K562 (cell line): ENCODE results near the gene IL17RC. TPM values are rescaled to one million over a fixed set of nuclear protein-coding genes. Genes with fewer than 3 reads are reported as not detected.

ENCODE experiments used
- CHD1 ChIP-seq: fragments of 200-600 bp; sonication (generic); IDR thresholded peaks from one replicate; pipeline ENCODE4 v1.6.1; 2012; ENCODE audit warnings: mild to moderate bottlenecking, moderate library complexity, low read length, inconsistent platforms
- GTF3C2 ChIP-seq: IDR thresholded peaks from 3 replicates; pipeline ENCODE4 v1.6.1; 2011; ENCODE audit warnings: borderline replicate concordance, mild to moderate bottlenecking, moderate library complexity; ENCODE audit not compliant: insufficient read length; ENCODE audit errors: extremely low read depth
- HNRNPH1 ChIP-seq: fragments of 200-400 bp; formaldehyde crosslinking; optimal IDR thresholded peaks from 2 replicates; pipeline ENCODE3; 2017; ENCODE audit warnings: low read depth, mild to moderate bottlenecking, low read length, moderate library complexity
- HNRNPUL1 ChIP-seq: fragments of 200-400 bp; formaldehyde crosslinking; IDR thresholded peaks from 2 replicates; pipeline ENCODE4 v1.6.1; 2017; ENCODE audit warnings: low read length
- L3MBTL2 ChIP-seq: fragments of 450-650 bp; IDR thresholded peaks from 2 replicates; pipeline ENCODE4 v1.6.1; 2016; ENCODE audit warnings: mild to moderate bottlenecking, moderate library complexity
- MAZ ChIP-seq, 2 experiments: fragments of 450-650 bp in 1 of 2; sonication (generic) in 1 of 2; formaldehyde crosslinking; IDR thresholded peaks in 1 of 2; conservative IDR thresholded peaks in 1 of 2; 2 replicates each; pipeline versions ENCODE4 v1.4.0 to v1.5.0; 2020; ENCODE audit warnings: mild to moderate bottlenecking in 1 of 2, missing genetic modification reagents in 1 of 2
- MEIS2 ChIP-seq: fragments of 450-650 bp; IDR thresholded peaks from 2 replicates; pipeline ENCODE4 v1.6.1; 2014; ENCODE audit warnings: mild to moderate bottlenecking; ENCODE audit not compliant: partially characterized antibody
- NONO ChIP-seq, 2 experiments: fragments of 200-400 bp in 1 of 2; fragments of 450-650 bp in 1 of 2; formaldehyde crosslinking in 1 of 2; IDR thresholded peaks; 2 replicates each; pipeline ENCODE4 v1.6.1; 2017; ENCODE audit warnings: low read depth in 2 of 2, mild to moderate bottlenecking in 2 of 2, moderate library complexity in 2 of 2, low read length in 1 of 2
- RCOR1 ChIP-seq, 2 experiments: IDR thresholded peaks; 2 replicates each; pipeline ENCODE4 v1.6.1; 2012; ENCODE audit warnings: low read depth in 2 of 2, low read length in 2 of 2, borderline replicate concordance in 1 of 2, improper control_type of control experiment in 1 of 2
- SAFB2 ChIP-seq: fragments of 200-400 bp; formaldehyde crosslinking; IDR thresholded peaks from 2 replicates; pipeline ENCODE4 v1.6.1; 2018; ENCODE audit warnings: borderline replicate concordance, low read length, low read depth, moderate library complexity; ENCODE audit not compliant: severe bottlenecking
- TAF9B ChIP-seq: fragments of 450-650 bp; IDR thresholded peaks from 2 replicates; pipeline ENCODE4 v1.6.1; 2018; ENCODE audit warnings: mild to moderate bottlenecking; ENCODE audit not compliant: partially characterized antibody
- YY1 ChIP-seq, 3 experiments: IDR thresholded peaks; 2 replicates each; pipeline ENCODE4 v1.6.1; 2011; ENCODE audit warnings: low read length in 2 of 3, mild to moderate bottlenecking in 2 of 3, moderate library complexity in 2 of 3, borderline replicate concordance in 1 of 3, control low read depth in 1 of 3, low read depth in 1 of 3; ENCODE audit not compliant: insufficient read depth in 3 of 3, insufficient replicate concordance in 2 of 3, control insufficient read depth in 1 of 3, insufficient read length in 1 of 3; ENCODE audit errors: extremely low read depth in 1 of 3
- ZBTB43 ChIP-seq: sonication (generic); formaldehyde crosslinking; IDR thresholded peaks from 2 replicates; pipeline ENCODE4 v1.8.0; 2023; ENCODE audit warnings: mild to moderate bottlenecking, missing genetic modification reagents
- ZNF584 ChIP-seq: fragments of 200-800 bp; sonication (Bioruptor generic); IDR thresholded peaks from 2 replicates; pipeline ENCODE4 v1.6.1; 2016; ENCODE audit warnings: low read depth, mild to moderate bottlenecking, missing genetic modification characterization, missing compliant biosample characterization
- polyA plus RNA-seq, 8 experiments: library from polyadenylated mRNA; depleted of rRNA in 4 of 8; stranded (reverse) in 5 of 8; unstranded in 3 of 8; fragments of >200 nt; fragmentation: Nextera tagmentation in 2 of 8; fragmentation: Illumina TruSeq in 1 of 8; extraction: Ambion mirVana in 2 of 8; extraction: Trizol in 1 of 8; gene quantifications; 2 replicates each; pipeline versions ENCODE4 v1.2.1 to v1.2.3, GENCODE V29; 2011 to 2014; ENCODE audit warnings: inconsistent platforms in 1 of 8, missing spikeins in 1 of 8
- total RNA-seq, 7 experiments: library from RNA; depleted of rRNA in 6 of 7; stranded (reverse); fragments of >200 nt in 6 of 7; fragmentation: Illumina TruSeq in 2 of 7; extraction: Trizol in 2 of 7; gene quantifications; 2 replicates each; pipeline versions ENCODE4 v1.2.1 to v1.2.3, GENCODE V29; 2011 to 2021; ENCODE audit warnings: low replicate concordance in 1 of 7

The IL17RC gene
- total and polyA plus RNA-seq, 9 of the 15 experiments (the other 6 are each of a cell fraction or from before 2014, with no cell fraction given): 0.15 to 11.4 (median 7.1) TPM; not detected in 1

DNA sequence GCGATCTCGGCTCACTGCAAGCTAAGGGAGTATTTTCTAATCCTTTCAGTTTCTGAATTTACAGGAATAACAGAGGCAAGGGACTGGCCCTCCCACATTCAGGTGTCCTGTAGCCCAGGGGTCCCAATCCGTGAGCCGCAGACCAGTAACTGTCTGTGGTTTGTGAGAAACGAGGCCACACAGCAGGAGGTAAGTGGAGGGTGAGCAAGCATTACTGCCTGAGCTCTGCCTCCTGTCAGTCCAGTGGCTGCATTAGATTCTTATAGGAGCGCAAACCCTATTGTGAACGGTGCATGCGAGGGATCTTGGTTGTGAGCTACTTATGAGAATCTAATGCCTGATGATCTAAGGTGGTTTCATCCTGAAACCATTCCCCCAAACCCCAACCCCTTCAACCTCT lies 5.0 kb upstream of the IL17RC start (continued):
- TF ChIP-seq YY1 (IDR thresholded peaks at IDR 0.05; ENCODE audit: borderline replicate concordance in 1 of 3, control insufficient read depth in 1 of 3, extremely low read depth in 1 of 3, insufficient read depth in 3 of 3, insufficient read length in 1 of 3, insufficient replicate concordance in 2 of 3, low read depth in 1 of 3, low read length in 2 of 3) (no peak), ZBTB43 (no peak), TAF9B (no peak), HNRNPUL1 (no peak), CHD1 (no peak), GTF3C2 (no peak), NONO (IDR thresholded peaks at IDR 0.05; ENCODE audit: low read depth in 2 of 2, low read length in 1 of 2) (0 out of 4 replicates have a peak, but pooled peaks of 1 of the 2 experiments have one; percentile 6), HNRNPH1 (no peak), RCOR1 (IDR thresholded peaks at IDR 0.05; ENCODE audit: borderline replicate concordance in 1 of 2, low read depth in 2 of 2, low read length in 2 of 2) (0 out of 4 replicates have a peak, but pooled peaks of 1 of the 2 experiments have one; percentile 21), SAFB2 (no peak), MAZ (CRISPR knock-in tag; conservative IDR thresholded peaks at IDR 0.05 in 1 of 2, IDR thresholded peaks at IDR 0.05 in 1 of 2) (no peak), L3MBTL2 (no peak), MEIS2 (peak; percentile 72), ZNF584 (CRISPR knock-in tag) (no peak)
